RKO (cell line): ENCODE measurements around the gene OR8A1.

Experiments used
- DNase-seq: peaks from one replicate; pipeline ENCODE4 v3.0.0-alpha.2; 2016; ENCODE audit warnings: low spot score

OR8A1 gene

GRCh38 chr11:124569697-124570096, at the start of gene OR8A1:
Gene OR8A1 (plus strand): TSS chr11:124569997. CDS start chr11:124570120, 123 bp downstream.
- no peak for DNase-seq

GRCh38 chr11:124520550-124520854, 49.3 kb upstream of the OR8A1 start:
- DNase-seq: no peak

- DNase-seq: no peak
Observed at GRCh38 chr11:124533626-124534025, 36.2 kb upstream of the OR8A1 start.

- no peak for DNase-seq
Observed at GRCh38 chr11:124534051-124534450, 35.7 kb upstream of the OR8A1 start.

GRCh38 chr11:124535552-124536232, 34.1 kb upstream of the OR8A1 start:
- peak; percentile 20 for DNase-seq

- DNase-seq: no peak
Observed at GRCh38 chr11:124536520-124536919, 33.3 kb upstream of the OR8A1 start.

GRCh38 chr11:124538019-124538418, 31.8 kb upstream of the OR8A1 start:
- DNase-seq: no peak

GRCh38 chr11:124541204-124541603, 28.6 kb upstream of the OR8A1 start:
- DNase-seq: no peak

GRCh38 chr11:124543145-124543544, 26.7 kb upstream of the OR8A1 start:
- DNase-seq: no peak

GRCh38 chr11:124543554-124543953, 26.2 kb upstream of the OR8A1 start, which contains the start of gene OR8B12:
Gene OR8B12 (minus strand): TSS chr11:124543654. CDS start chr11:124543654, 0 bp downstream.
- no peak for DNase-seq

- DNase-seq: peak; percentile 24
Observed at GRCh38 chr11:124551189-124551588, 18.6 kb upstream of the OR8A1 start.

GRCh38 chr11:124551987-124552386, 17.8 kb upstream of the OR8A1 start:
- peak; percentile 5 for DNase-seq

GRCh38 chr11:124556828-124557227, 13.0 kb upstream of the OR8A1 start:
- no peak for DNase-seq

- no peak for DNase-seq
Observed at GRCh38 chr11:124570160-124570559, 363 bp downstream of the OR8A1 start.

GRCh38 chr11:124577716-124578427, 8.1 kb downstream of the OR8A1 start:
- no peak for DNase-seq

- DNase-seq: no peak
Observed at GRCh38 chr11:124578761-124579160, 9.0 kb downstream of the OR8A1 start.

GRCh38 chr11:124581817-124582216, 12.0 kb downstream of the OR8A1 start:
- DNase-seq: no peak

GRCh38 chr11:124582565-124582964, 12.8 kb downstream of the OR8A1 start:
- no peak for DNase-seq

- DNase-seq: no peak
Observed at GRCh38 chr11:124583781-124584180, 14.0 kb downstream of the OR8A1 start.

- no peak for DNase-seq
Observed at GRCh38 chr11:124584681-124585372, 15.0 kb downstream of the OR8A1 start.

- peak; percentile 65 for DNase-seq
Observed at GRCh38 chr11:124586238-124586860, 16.6 kb downstream of the OR8A1 start.

GRCh38 chr11:124591430-124591829, 21.6 kb downstream of the OR8A1 start:
- no peak for DNase-seq

GRCh38 chr11:124592627-124593026, 22.8 kb downstream of the OR8A1 start:
- no peak for DNase-seq
